ENCODE measurements around the gene AP2A1. TPM values are rescaled to one million over a fixed set of nuclear protein-coding genes. Genes with fewer than 3 reads are reported as not detected.

Gene AP2A1
- total RNA-seq, 1 donor from 2014 or later, result 168 TPM

DNA sequence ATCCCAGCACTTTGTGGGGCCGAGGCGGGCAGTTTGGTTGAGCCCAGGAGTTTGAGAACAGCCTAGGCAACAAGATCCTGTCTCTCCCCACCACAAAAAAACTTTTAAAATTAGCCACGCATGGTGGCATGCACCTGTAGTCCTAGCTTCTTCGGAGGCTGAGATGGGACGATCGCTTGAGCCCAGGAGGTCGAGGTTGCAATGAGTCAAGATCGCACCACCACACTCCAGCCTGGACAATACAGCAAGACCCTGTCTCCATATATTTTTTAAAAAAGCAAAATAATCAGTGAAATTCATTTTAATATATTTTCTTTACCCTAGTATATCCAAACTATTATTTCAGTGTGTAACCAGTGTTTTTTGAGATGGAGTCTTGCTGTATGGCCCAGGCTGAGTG, 8.2 kb downstream of the AP2A1 start:
- Histone ChIP-seq H3K4me2 (ENCODE audit: low read length) (no peak overlapping the region), H3K4me1 (ENCODE audit: insufficient read depth, low read length) (no peaks in the 10 kb centered on the region), H3K79me2 (ENCODE audit: insufficient read depth, low read length) (peaks cover 81% of the 10 kb centered on the region), H4K20me1 (ENCODE audit: insufficient read depth, low read length) (peaks cover 72% of the 10 kb centered on the region), H3K9me3 (ENCODE audit: insufficient read depth, low read depth, low read length) (no peaks in the 10 kb centered on the region), H3K27ac (ENCODE audit: low read depth, low read length) (no peak overlapping the region), H3K27me3 (ENCODE audit: insufficient read depth, low read length) (no peaks in the 10 kb centered on the region), H2AFZ (ENCODE audit: low read depth, low read length) (no peak overlapping the region), H3K36me3 (ENCODE audit: insufficient read depth, low read length) (peaks cover 3% of the 10 kb centered on the region), H3K4me3 (ENCODE audit: insufficient read depth, low read depth, low read length) (no peak overlapping the region), H3K9ac (ENCODE audit: low read length) (no peak overlapping the region)
- FAIRE-seq (no peak), DNase-seq (ENCODE audit: low read depth) (no peak)
- no peak overlapping the region for H3K27ac Mint-ChIP-seq (ENCODE audit: unreplicated experiment)
- H3K4me3 Mint-ChIP-seq (ENCODE audit: unreplicated experiment), result no peak overlapping the region
- peaks cover 2% of the 10 kb centered on the region for H3K4me1 Mint-ChIP-seq (ENCODE audit: low read depth, unreplicated experiment)
- H3K9me3 Mint-ChIP-seq (ENCODE audit: unreplicated experiment), result no peaks in the 10 kb centered on the region
- no peak for TF ChIP-seq EZH2 (IDR thresholded peaks at IDR 0.05; ENCODE audit: insufficient read depth, low read length)
- TF ChIP-seq, protein P1, sequence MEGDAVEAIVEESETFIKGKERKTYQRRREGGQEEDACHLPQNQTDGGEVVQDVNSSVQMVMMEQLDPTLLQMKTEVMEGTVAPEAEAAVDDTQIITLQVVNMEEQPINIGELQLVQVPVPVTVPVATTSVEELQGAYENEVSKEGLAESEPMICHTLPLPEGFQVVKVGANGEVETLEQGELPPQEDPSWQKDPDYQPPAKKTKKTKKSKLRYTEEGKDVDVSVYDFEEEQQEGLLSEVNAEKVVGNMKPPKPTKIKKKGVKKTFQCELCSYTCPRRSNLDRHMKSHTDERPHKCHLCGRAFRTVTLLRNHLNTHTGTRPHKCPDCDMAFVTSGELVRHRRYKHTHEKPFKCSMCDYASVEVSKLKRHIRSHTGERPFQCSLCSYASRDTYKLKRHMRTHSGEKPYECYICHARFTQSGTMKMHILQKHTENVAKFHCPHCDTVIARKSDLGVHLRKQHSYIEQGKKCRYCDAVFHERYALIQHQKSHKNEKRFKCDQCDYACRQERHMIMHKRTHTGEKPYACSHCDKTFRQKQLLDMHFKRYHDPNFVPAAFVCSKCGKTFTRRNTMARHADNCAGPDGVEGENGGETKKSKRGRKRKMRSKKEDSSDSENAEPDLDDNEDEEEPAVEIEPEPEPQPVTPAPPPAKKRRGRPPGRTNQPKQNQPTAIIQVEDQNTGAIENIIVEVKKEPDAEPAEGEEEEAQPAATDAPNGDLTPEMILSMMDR (IDR thresholded peaks at IDR 0.05; ENCODE audit: insufficient read depth, low read depth, low read length), result no peak
- no peaks in the 10 kb centered on the region for H3K27me3 Mint-ChIP-seq (ENCODE audit: low read depth, unreplicated experiment)
- peaks cover 16% of the 10 kb centered on the region for H3K36me3 Mint-ChIP-seq (ENCODE audit: low read depth, unreplicated experiment)

- Histone ChIP-seq H3K9ac (ENCODE audit: low read length) (no peak overlapping the region), H3K36me3 (ENCODE audit: insufficient read depth, low read length) (no peaks in the 10 kb centered on the region), H4K20me1 (ENCODE audit: insufficient read depth, low read length) (peaks cover 73% of the 10 kb centered on the region), H3K4me1 (ENCODE audit: insufficient read depth, low read length) (no peaks in the 10 kb centered on the region), H3K9me3 (ENCODE audit: insufficient read depth, low read depth, low read length) (no peaks in the 10 kb centered on the region), H3K27me3 (ENCODE audit: insufficient read depth, low read length) (no peaks in the 10 kb centered on the region), H2AFZ (ENCODE audit: low read depth, low read length) (no peak overlapping the region), H3K4me2 (ENCODE audit: low read length) (no peak overlapping the region), H3K79me2 (ENCODE audit: insufficient read depth, low read length) (peaks cover 81% of the 10 kb centered on the region), H3K27ac (ENCODE audit: low read depth, low read length) (no peak overlapping the region), H3K4me3 (ENCODE audit: insufficient read depth, low read depth, low read length) (no peak overlapping the region)
- Mint-ChIP-seq H3K36me3 (ENCODE audit: low read depth, unreplicated experiment) (peaks cover 18% of the 10 kb centered on the region), H3K27ac (ENCODE audit: unreplicated experiment) (no peak overlapping the region), H3K9me3 (ENCODE audit: unreplicated experiment) (no peaks in the 10 kb centered on the region), H3K4me3 (ENCODE audit: unreplicated experiment) (no peak overlapping the region), H3K4me1 (ENCODE audit: low read depth, unreplicated experiment) (peaks cover 2% of the 10 kb centered on the region), H3K27me3 (ENCODE audit: low read depth, unreplicated experiment) (no peaks in the 10 kb centered on the region)
- TF ChIP-seq, protein P1 (IDR thresholded peaks at IDR 0.05; ENCODE audit: insufficient read depth, low read depth, low read length), result no peak
- TF ChIP-seq EZH2 (IDR thresholded peaks at IDR 0.05; ENCODE audit: insufficient read depth, low read length), result no peak
- DNase-seq (ENCODE audit: low read depth) (no peak), FAIRE-seq (no peak)
Measured at GRCh38 chr19:49775742-49776370, 9.1 kb downstream of the AP2A1 start.

- H3K4me1 ChIP-seq (ENCODE audit: insufficient read depth, low read length), result no peaks in the 10 kb centered on the region
- H3K4me3 ChIP-seq (ENCODE audit: insufficient read depth, low read depth, low read length), result no peak overlapping the region
- H3K4me2 ChIP-seq (ENCODE audit: low read length), result no peak overlapping the region
- peaks cover 81% of the 10 kb centered on the region for H3K79me2 ChIP-seq (ENCODE audit: insufficient read depth, low read length)
- Mint-ChIP-seq H3K27ac (ENCODE audit: unreplicated experiment) (no peak overlapping the region), H3K27me3 (ENCODE audit: low read depth, unreplicated experiment) (no peaks in the 10 kb centered on the region), H3K9me3 (ENCODE audit: unreplicated experiment) (no peaks in the 10 kb centered on the region), H3K4me1 (ENCODE audit: low read depth, unreplicated experiment) (peaks cover 2% of the 10 kb centered on the region), H3K36me3 (ENCODE audit: low read depth, unreplicated experiment) (peaks cover 21% of the 10 kb centered on the region), H3K4me3 (ENCODE audit: unreplicated experiment) (no peak overlapping the region)
- no peak overlapping the region for H3K27ac ChIP-seq (ENCODE audit: low read depth, low read length)
- H3K36me3 ChIP-seq (ENCODE audit: insufficient read depth, low read length), result no peaks in the 10 kb centered on the region
- no peak overlapping the region for H3K9ac ChIP-seq (ENCODE audit: low read length)
- FAIRE-seq (no peak), DNase-seq (ENCODE audit: low read depth) (no peak)
- H3K9me3 ChIP-seq (ENCODE audit: insufficient read depth, low read depth, low read length), result no peaks in the 10 kb centered on the region
- TF ChIP-seq, protein P1 (IDR thresholded peaks at IDR 0.05; ENCODE audit: insufficient read depth, low read depth, low read length), result no peak
- no peaks in the 10 kb centered on the region for H3K27me3 ChIP-seq (ENCODE audit: insufficient read depth, low read length)
- peaks cover 74% of the 10 kb centered on the region for H4K20me1 ChIP-seq (ENCODE audit: insufficient read depth, low read length)
- H2AFZ ChIP-seq (ENCODE audit: low read depth, low read length), result no peak overlapping the region
Measured at GRCh38 chr19:49776371-49776764, 9.6 kb downstream of the AP2A1 start.

Measured in astrocyte (in vitro differentiated cells and primary cell).